OCI-LY7 (cell line): ENCODE measurements around the gene ZNF106.

Experiments
- CTCF ChIP-seq: fragments of 200-600 bp; sonication (generic); conservative IDR thresholded peaks from 2 replicates; pipeline ENCODE4 v1.5.1; 2014; ENCODE audit warnings: mild to moderate bottlenecking, antibody characterized with exemption, low read length, moderate library complexity, mixed read lengths
- EZH2phosphoT487 ChIP-seq: fragments of 200-600 bp; sonication (generic); IDR thresholded peaks from 2 replicates; pipeline ENCODE4 v1.6.1; 2018; ENCODE audit warnings: low read depth, borderline replicate concordance, mild to moderate bottlenecking, mixed run types, antibody characterized with exemption, low read length, moderate library complexity, mixed read lengths

GRCh38 chr15:42364529-42364928, 126.4 kb downstream of the ZNF106 start:
- no peak for TF ChIP-seq CTCF
- no peak for TF ChIP-seq EZH2phosphoT487
